GM12878 (cell line): Measurements from ENCODE around the gene EXOC4. TPM values are rescaled to one million over a fixed set of nuclear protein-coding genes. Genes with fewer than 3 reads are reported as not detected.

ENCODE experiments used
- ATAC-seq: fragments of 200-7000 bp; cut with Tn5 transposase; 3 replicates; pipeline ENCODE4 v1.9.1; 2020; ENCODE audit warnings: mild to moderate bottlenecking, moderate library complexity
- BruUV-seq: library from RNA; stranded (reverse); fragments of 400-500 nt; replicated peaks from 2 replicates; lab custom pipeline; 2021; lab: Mats Ljungman, UMichigan
- CTCF ChIA-PET: fragments of 300-600 bp; sonication (Branson Sonifier 250); formaldehyde crosslinking; extraction: SDS; loops from one replicate; lab custom pipeline; 2021; ENCODE audit warnings: inconsistent platforms; lab: Yijun Ruan, JAX
- POLR2A ChIA-PET: fragments of 350-600 bp; formaldehyde crosslinking; extraction: SDS; loops from one replicate; lab custom pipeline; 2021; ENCODE audit warnings: inconsistent platforms; lab: Charles Lee
- RAD21 ChIA-PET: fragments of 300-600 bp; sonication (Branson Sonifier 250); formaldehyde crosslinking; loops from one replicate; lab custom pipeline; 2023; ENCODE audit warnings: antibody characterized with exemption; ENCODE audit not compliant: unreplicated experiment; lab: Charles Lee
- SMC1A ChIA-PET: fragments of 300-600 bp; sonication (Branson Sonifier 250); formaldehyde crosslinking; loops from one replicate; lab custom pipeline; 2023; ENCODE audit not compliant: unreplicated experiment, uncharacterized antibody; lab: Charles Lee
- DNase-seq: peaks from one replicate; pipeline ENCODE4 v3.0.0-alpha.2; 2011; ENCODE audit warnings: low read depth, low spot score
- FAIRE-seq: peaks from 3 replicates; lab custom pipeline; 2011; peaks lifted over from hg19 to GRCh38; lab: Jason Lieb, UNC
- H2AFZ ChIP-seq: 2 replicates; pipeline ENCODE4 v1.6.0; 2011; ENCODE audit warnings: low read depth, low read length, control low read depth; ENCODE audit not compliant: control insufficient read depth
- H3K27ac ChIP-seq: 2 replicates; pipeline ENCODE4 v1.5.1; 2011; ENCODE audit warnings: control low read depth; ENCODE audit not compliant: control insufficient read depth, insufficient read depth
- H3K27me3 ChIP-seq, 2 experiments: replicated peaks in 1 of 2; 2 replicates each; pipeline versions ENCODE4 v1.6.0 to v1.6.1; 2011; ENCODE audit warnings: low read length in 1 of 2; ENCODE audit not compliant: control insufficient read depth in 2 of 2, insufficient read depth in 2 of 2
- H3K36me3 ChIP-seq, 2 experiments: 2 replicates each; pipeline ENCODE4 v1.5.1; 2011; ENCODE audit warnings: low read length in 1 of 2; ENCODE audit not compliant: control insufficient read depth in 2 of 2, insufficient read depth in 2 of 2
- H3K4me1 ChIP-seq: 2 replicates; pipeline ENCODE4 v1.6.1; 2011; ENCODE audit warnings: mild to moderate bottlenecking, low read length, moderate library complexity, mixed read lengths; ENCODE audit not compliant: control insufficient read depth, insufficient read depth
- H3K4me2 ChIP-seq: 2 replicates; pipeline ENCODE4 v1.6.0; 2011; ENCODE audit warnings: control low read depth; ENCODE audit not compliant: control insufficient read depth, insufficient read depth
- H3K4me3 ChIP-seq: fragments of 200-600 bp; sonication (generic); 2 replicates; pipeline ENCODE4 v1.5.1; 2016
- H3K79me2 ChIP-seq: 2 replicates; pipeline ENCODE4 v1.6.0; 2011; ENCODE audit warnings: low read length; ENCODE audit not compliant: control insufficient read depth, insufficient read depth
- H3K9ac ChIP-seq: 2 replicates; pipeline ENCODE4 v1.8.0; 2011; ENCODE audit warnings: low read length, control low read depth, mixed read lengths; ENCODE audit not compliant: control insufficient read depth, insufficient read depth
- H3K9me3 ChIP-seq: replicated peaks from 3 replicates; pipeline ENCODE4 v1.5.1; 2011; ENCODE audit warnings: mild to moderate bottlenecking, low read length; ENCODE audit not compliant: control insufficient read depth, insufficient read depth
- H4K20me1 ChIP-seq: 2 replicates; pipeline ENCODE4 v1.6.0; 2011; ENCODE audit not compliant: control insufficient read depth, insufficient read depth
- CBX5 ChIP-seq: sonication (generic); IDR thresholded peaks from 2 replicates; pipeline ENCODE4 v1.6.1; 2016; ENCODE audit warnings: low read depth, moderate library complexity, mild to moderate bottlenecking, inconsistent platforms
- CEBPZ ChIP-seq: fragments of 150-350 bp; IDR thresholded peaks from 2 replicates; pipeline ENCODE4 v1.6.1; 2016; ENCODE audit warnings: low read depth, low read length
- DPF2 ChIP-seq: fragments of 450-650 bp; IDR thresholded peaks from 2 replicates; pipeline ENCODE4 v1.6.1; 2017; ENCODE audit warnings: mild to moderate bottlenecking
- SKIL ChIP-seq: fragments of 450-650 bp; IDR thresholded peaks from 2 replicates; pipeline ENCODE4 v1.6.1; 2017; ENCODE audit warnings: mild to moderate bottlenecking, low read depth, inconsistent platforms; ENCODE audit not compliant: poor library complexity, severe bottlenecking
- TARDBP ChIP-seq: IDR thresholded peaks from 2 replicates; pipeline ENCODE4 v1.6.1; 2016; ENCODE audit warnings: borderline replicate concordance
- ZBTB33 ChIP-seq: fragments of 450-650 bp; IDR thresholded peaks from 2 replicates; pipeline ENCODE4 v1.6.1; 2017; ENCODE audit warnings: mild to moderate bottlenecking
- ZNF207 ChIP-seq: fragments of 450-650 bp; IDR thresholded peaks from 2 replicates; pipeline ENCODE4 v1.6.1; 2014; ENCODE audit warnings: antibody characterized with exemption, mild to moderate bottlenecking, borderline replicate concordance
- ZNF592 ChIP-seq: fragments of 450-650 bp; IDR thresholded peaks from 2 replicates; pipeline ENCODE4 v1.6.1; 2017; ENCODE audit warnings: mild to moderate bottlenecking, moderate library complexity
- WGBS: methylation state at CpG from one replicate; pipeline ENCODE4 v1.1.6; 2016; ENCODE audit warnings: low lambda C conversion rate; ENCODE audit not compliant: insufficient replicate concordance, insufficient coverage; ENCODE audit errors: missing lambda C conversion rate; 5-methylcytosine and 5-hydroxymethylcytosine counted together
- in situ Hi-C: fragments of 300-500 bp; cut with MboI; formaldehyde crosslinking; loops from 9 replicates; pipeline ENCODE4 v1.14.3; 2018; ENCODE audit warnings: mixed read lengths
- intact Hi-C: fragments of 100-400 bp; cut with micrococcal nuclease; formaldehyde crosslinking; loops from one replicate; pipeline ENCODE4 v1.14.2; 2022; ENCODE audit not compliant: unreplicated experiment
- polyA plus RNA-seq, 11 experiments: library from polyadenylated mRNA; depleted of rRNA in 4 of 11; unstranded in 6 of 11; stranded (reverse) in 5 of 11; fragments of >200 nt; fragmentation: Nextera tagmentation in 4 of 11; fragmentation: Illumina TruSeq in 1 of 11; extraction: Ambion mirVana in 4 of 11; extraction: Trizol in 1 of 11; gene quantifications; 1 replicate in 1 of 11; 2 replicates in 10 of 11; pipeline versions ENCODE4 v1.2.1 to v1.2.3, GENCODE V29; 2011 to 2016; ENCODE audit warnings: inconsistent platforms in 2 of 11, missing spikeins in 2 of 11, low read depth in 1 of 11
- total RNA-seq, 4 experiments: library from RNA; depleted of rRNA in 3 of 4; stranded (reverse); fragments of >200 nt in 3 of 4; fragmentation: Illumina TruSeq in 1 of 4; extraction: Trizol in 1 of 4; gene quantifications; 2 replicates each; pipeline versions ENCODE4 v1.2.1 to v1.2.3, GENCODE V29; 2013 to 2021

Gene EXOC4
- total and polyA plus RNA-seq, 10 of the 15 experiments (the other 5 are each of a cell fraction or from before 2014, with no cell fraction given) = 13.2 to 44.5 (median 29.6) TPM

GRCh38 chr7:133282094-133282493 lies 29.2 kb downstream of the EXOC4 start:
- Histone ChIP-seq H3K4me1 (no peaks in the 10 kb centered on the region), H3K9me3 (no peaks in the 10 kb centered on the region; the same call in 2 of the 3 replicates), H3K27ac (no peak overlapping the region), H2AFZ (no peak overlapping the region), H3K9ac (no peak overlapping the region), H3K36me3 (peaks cover 0 to 4% of the 10 kb centered on the region in 2 experiments; a peak in 2 of 4 replicates), H3K4me3 (no peak overlapping the region), H3K79me2 (no peaks in the 10 kb centered on the region), H3K27me3 (no peaks in the 10 kb centered on the region), H4K20me1 (no peaks in the 10 kb centered on the region), H3K4me2 (no peak overlapping the region)
- in situ Hi-C loops (no loop called here), intact Hi-C loops (no loop called here)
- SMC1A ChIA-PET = interaction anchor here (1.2 kb wide), 1 partner anchor 9 kb away, joined by 3 read pairs; no protein-coding TSS in a partner anchor
- 100% methylated on average over 1 of the region's 1 CpG for WGBS
- CTCF ChIA-PET = interaction anchor here (1.3 kb wide), 1 partner anchor 152 kb away, joined by 3 read pairs; no protein-coding TSS in a partner anchor
- ATAC-seq (no peak), FAIRE-seq (no peak), DNase-seq (no peak)
- TF ChIP-seq SKIL = no peak
- no peak for TF ChIP-seq ZNF207
- no peak for TF ChIP-seq DPF2
- TF ChIP-seq ZNF592 = no peak
- TF ChIP-seq CBX5 = no peak
- TF ChIP-seq CEBPZ = no peak
- TF ChIP-seq TARDBP = no peak
- TF ChIP-seq ZBTB33 = no peak
- POLR2A ChIA-PET = interaction anchor here (0.7 kb wide), 1 partner anchor 1492 kb away, joined by 3 read pairs; no protein-coding TSS in a partner anchor
- RAD21 ChIA-PET = no interaction called here
- BruUV-seq = no TSS peak
